Measurements from ENCODE around the gene GJE1.
A peak's percentile ranks its signal among the peaks of the same experiment; 100 is the strongest.
"Not testable (repeated sequence)": the region's sequence is repeated elsewhere in the genome, so short reads cannot be mapped to it uniquely, and the experiment has no call there.

GJE1 gene

GRCh38 chr6:142132625-142133024 is at the start of gene GJE1:
GJE1 (plus strand) TSS chr6:142132925; CDS start chr6:142133159, 234 bp downstream.
- no peak for DNase-seq

GRCh38 chr6:142087950-142088857 is 44.5 kb upstream of the GJE1 start:
- no peak for DNase-seq

GRCh38 chr6:142088858-142089216 is 43.9 kb upstream of the GJE1 start:
- peak; percentile 36 for DNase-seq

DNA sequence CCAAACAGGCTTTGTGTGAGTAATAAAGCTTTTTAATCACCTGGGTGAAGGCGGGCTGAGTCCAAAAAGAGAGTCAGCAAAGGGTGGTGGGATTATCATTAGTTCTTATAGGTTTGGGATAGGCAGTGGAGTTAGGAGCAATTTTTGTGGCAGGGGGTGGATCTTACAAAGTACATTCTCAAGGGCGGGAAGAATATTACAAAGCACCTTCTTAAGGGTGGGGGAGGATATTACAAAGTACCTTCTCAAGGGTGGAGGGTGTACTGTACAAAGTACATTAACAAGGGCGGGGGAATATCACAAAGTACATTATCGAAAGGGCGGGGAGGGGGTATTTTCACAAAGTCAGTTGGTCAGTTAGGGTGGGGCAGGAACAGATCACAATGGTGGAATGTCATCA is 27.9 kb upstream of the GJE1 start:
- DNase-seq = not testable (repeated sequence)

- DNase-seq = not testable (repeated sequence)
Measured at GRCh38 chr6:142110820-142111219, 21.9 kb upstream of the GJE1 start.

GRCh38 chr6:142112451-142113061 is 20.2 kb upstream of the GJE1 start:
- peak; percentile 70 for DNase-seq

DNA sequence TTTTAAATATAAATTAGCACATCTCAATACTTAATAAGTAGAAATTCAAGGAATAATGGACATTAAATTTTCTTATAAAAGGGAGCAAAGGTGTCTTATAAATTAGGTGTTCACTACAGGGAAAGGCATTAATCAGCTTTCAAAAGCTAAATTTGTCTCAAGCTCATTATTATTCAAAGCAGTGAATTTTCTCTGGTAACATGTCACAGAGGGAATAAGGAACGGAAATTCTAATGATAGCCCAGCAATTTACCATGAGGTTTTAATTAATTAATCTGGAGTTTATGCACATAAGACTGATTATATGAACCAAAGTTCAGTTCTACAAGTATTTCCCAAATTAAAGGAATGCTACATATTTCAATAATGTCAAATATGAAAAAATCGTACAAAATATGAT is 15.4 kb upstream of the GJE1 start:
- DNase-seq = no peak

- DNase-seq = no peak
Measured at GRCh38 chr6:142118328-142118727, 14.4 kb upstream of the GJE1 start.

DNA sequence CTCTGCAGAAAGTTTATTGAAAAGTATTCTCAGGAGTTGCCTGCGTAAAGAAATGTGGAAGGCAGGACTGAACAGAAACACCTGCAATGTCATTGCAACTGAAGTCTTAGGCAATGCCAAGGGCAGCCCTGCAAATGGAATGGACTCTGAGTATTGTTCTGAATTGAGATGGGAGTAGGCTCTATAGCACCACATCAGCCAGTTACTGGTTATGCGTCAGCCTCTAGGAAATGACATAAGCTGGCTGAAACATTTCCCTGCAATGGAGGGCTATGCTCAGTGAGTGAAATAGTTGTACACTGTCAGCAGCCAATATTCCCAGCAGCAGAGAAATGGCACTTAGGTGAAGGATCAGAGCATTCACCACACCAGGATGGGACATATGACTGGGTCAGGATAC is 13.8 kb upstream of the GJE1 start:
- no peak for DNase-seq

DNA sequence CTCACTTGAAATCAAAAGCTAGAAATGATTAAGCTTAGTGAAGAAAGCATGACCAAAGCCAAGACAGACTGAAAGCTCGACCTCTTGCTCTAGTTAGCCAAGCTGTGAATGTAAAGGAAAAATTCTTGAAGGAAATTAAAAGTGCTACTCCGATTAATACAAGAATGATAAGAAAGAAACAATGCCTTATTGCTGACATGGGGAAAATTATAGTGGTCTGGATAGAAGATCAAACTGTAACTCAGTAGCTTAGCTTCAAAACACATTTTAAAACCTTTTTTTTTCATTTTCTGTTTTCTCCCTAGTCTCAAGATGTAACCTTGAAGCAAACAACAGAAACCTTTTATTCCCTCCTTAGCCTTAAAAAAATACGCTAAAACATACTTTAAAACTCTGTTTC is 11.4 kb upstream of the GJE1 start:
- no peak for DNase-seq

DNA sequence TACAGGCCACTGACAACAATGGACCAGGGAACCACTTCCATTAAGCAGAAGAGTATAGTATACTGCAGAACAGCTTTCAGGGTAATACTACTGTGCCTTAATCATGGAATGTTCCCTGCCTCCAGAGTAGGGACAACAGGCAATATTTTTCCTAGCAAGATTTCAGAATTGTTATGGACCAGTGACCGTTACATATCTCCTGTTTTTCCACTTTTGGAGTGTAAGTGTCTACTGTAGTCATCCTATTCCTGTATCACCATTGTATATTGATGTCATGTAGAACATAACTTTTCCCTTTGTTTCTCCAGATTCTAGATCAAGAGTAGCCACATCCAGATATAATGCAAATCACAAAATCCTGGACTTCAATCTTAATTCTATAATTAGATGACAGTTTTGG is 1.9 kb upstream of the GJE1 start:
- no peak for DNase-seq

DNA sequence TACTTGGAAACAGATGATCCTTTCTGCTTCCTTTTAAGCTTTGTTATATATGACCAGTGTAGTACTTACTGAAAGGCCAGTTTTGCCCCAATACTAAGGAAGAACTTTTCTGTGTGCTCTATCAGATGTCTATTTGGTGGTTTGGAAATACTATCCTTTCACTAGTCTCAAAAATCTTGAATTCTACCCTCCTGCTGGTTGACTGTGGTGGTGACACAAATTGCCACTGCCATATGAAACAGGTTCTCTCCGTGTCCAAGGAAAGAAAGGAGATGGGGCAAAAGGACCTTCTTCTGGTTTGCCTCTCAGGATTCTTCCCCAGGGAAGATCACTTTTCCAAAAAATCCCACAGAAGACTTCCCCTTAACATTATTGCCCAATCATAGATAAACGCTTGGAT is 6.2 kb downstream of the GJE1 start:
- DNase-seq = no peak

GRCh38 chr6:142141531-142141930 is 8.8 kb downstream of the GJE1 start:
- DNase-seq = not testable (repeated sequence)

GRCh38 chr6:142146828-142147662 is 14.3 kb downstream of the GJE1 start, which contains the start of the genes NMBR and VTA1:
NMBR (minus strand) TSS chr6:142147122; CDS start chr6:142088658, 58,464 bp downstream.
VTA1 (plus strand) TSS chr6:142147263; CDS start chr6:142147288, 25 bp downstream.
- DNase-seq = peak; percentile 99

- peak; percentile 81 for DNase-seq
Measured at GRCh38 chr6:142152746-142153145, 20.0 kb downstream of the GJE1 start.

GRCh38 chr6:142153196-142153595 is 20.5 kb downstream of the GJE1 start:
- DNase-seq = no peak

DNA sequence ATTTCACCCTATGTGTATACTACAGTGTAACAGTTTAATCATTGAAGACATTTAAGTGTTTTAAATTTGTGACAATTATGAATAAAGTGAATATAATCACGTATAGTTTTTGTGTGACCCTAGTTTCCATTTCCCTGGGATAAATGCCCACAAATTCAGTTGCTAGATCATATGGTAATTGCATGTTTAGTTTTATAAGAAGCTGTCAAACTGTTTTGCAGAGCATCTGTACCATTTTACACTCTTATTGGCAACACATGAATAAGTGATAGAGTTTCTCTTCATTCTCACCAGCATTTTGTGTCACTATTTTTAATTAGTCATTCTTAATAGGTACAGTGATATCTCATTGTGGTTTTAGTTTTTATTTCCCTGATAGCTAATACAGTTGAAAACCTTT is 21.6 kb downstream of the GJE1 start:
- DNase-seq = no peak

DNA sequence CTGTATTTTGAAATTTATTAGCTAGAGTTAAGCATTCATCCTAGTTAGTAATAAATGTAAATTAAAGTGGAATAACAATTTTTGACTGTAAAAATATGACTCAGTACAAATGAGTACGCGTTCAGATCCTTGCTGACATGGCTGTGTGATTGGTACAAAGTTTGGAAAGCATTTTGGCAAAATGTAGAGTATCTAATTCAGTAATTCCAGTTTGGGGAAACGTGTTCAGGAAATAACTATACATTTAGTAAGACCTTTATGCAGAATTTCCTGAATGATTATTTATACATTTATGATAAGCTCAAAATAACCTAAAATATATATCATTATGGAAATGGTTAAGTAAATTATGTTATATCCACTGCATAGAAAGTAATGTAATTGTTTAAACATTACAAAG is 22.4 kb downstream of the GJE1 start:
- DNase-seq = peak; percentile 34

- DNase-seq = peak; percentile 25
Measured at GRCh38 chr6:142155895-142156757, 23.4 kb downstream of the GJE1 start.

GRCh38 chr6:142156758-142157068 is 24.0 kb downstream of the GJE1 start:
- not testable (repeated sequence) for DNase-seq

GRCh38 chr6:142162780-142163179 is 30.1 kb downstream of the GJE1 start:
- DNase-seq = no peak

DNA sequence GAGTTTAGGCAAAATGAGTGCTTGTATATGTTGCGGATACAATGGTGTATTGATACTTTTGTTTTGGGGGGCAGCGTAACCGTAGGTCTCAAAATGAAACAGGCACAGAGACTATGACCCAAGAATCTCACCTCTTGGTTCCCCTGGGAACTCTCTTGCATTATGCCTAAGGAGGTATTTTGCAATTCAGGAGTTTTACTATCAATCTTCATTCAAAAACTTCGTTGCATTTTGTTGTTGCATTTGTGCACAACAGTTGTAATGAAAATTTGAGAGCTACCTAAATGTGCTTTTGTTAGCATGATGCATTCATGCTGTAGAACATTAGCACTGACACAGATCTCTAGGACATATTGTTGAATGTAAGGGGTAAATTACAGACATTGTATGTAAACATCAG is 32.5 kb downstream of the GJE1 start:
- no peak for DNase-seq

All from fibroblast of skin of right quadriceps (primary cell).